ENCODE measurements around the gene COL23A1.

COL23A1 gene

GRCh38 chr5:178225174-178225573 is 365.0 kb downstream of the COL23A1 start:
- in situ Hi-C loops (cut with HindIII; ENCODE audit: low sequenced_read_pairs): no loop called here

- in situ Hi-C loops (cut with HindIII; ENCODE audit: low sequenced_read_pairs): no loop called here
Measured at GRCh38 chr5:178224403-178224802, 365.8 kb downstream of the COL23A1 start.

GRCh38 chr5:178223828-178224335 is 366.3 kb downstream of the COL23A1 start:
- in situ Hi-C loops (cut with HindIII; ENCODE audit: low sequenced_read_pairs): no loop called here

GRCh38 chr5:178223196-178223773 is 366.9 kb downstream of the COL23A1 start:
- in situ Hi-C loops (cut with HindIII; ENCODE audit: low sequenced_read_pairs): no loop called here

GRCh38 chr5:178222292-178222691 is 367.9 kb downstream of the COL23A1 start:
- in situ Hi-C loops (cut with HindIII; ENCODE audit: low sequenced_read_pairs): no loop called here

GRCh38 chr5:178221853-178222252 is 368.3 kb downstream of the COL23A1 start:
- in situ Hi-C loops (cut with HindIII; ENCODE audit: low sequenced_read_pairs): no loop called here

- in situ Hi-C loops (cut with HindIII; ENCODE audit: low sequenced_read_pairs): no loop called here
Measured at GRCh38 chr5:178221282-178221681, 368.9 kb downstream of the COL23A1 start.

GRCh38 chr5:178218827-178219226 is 371.4 kb downstream of the COL23A1 start:
- in situ Hi-C loops (cut with HindIII; ENCODE audit: low sequenced_read_pairs): no loop called here

- in situ Hi-C loops (cut with HindIII; ENCODE audit: low sequenced_read_pairs): no loop called here
Measured at GRCh38 chr5:178218237-178218776, 371.9 kb downstream of the COL23A1 start.

- in situ Hi-C loops (cut with HindIII; ENCODE audit: low sequenced_read_pairs): no loop called here
Measured at GRCh38 chr5:178216779-178217178, 373.4 kb downstream of the COL23A1 start.

GRCh38 chr5:178216088-178216534 is 374.1 kb downstream of the COL23A1 start:
- in situ Hi-C loops (cut with HindIII; ENCODE audit: low sequenced_read_pairs): no loop called here

GRCh38 chr5:178215280-178216002 is 374.8 kb downstream of the COL23A1 start:
- in situ Hi-C loops (cut with HindIII; ENCODE audit: low sequenced_read_pairs): no loop called here

GRCh38 chr5:178214160-178214803 is 375.9 kb downstream of the COL23A1 start:
- in situ Hi-C loops (cut with HindIII; ENCODE audit: low sequenced_read_pairs): no loop called here

- in situ Hi-C loops (cut with HindIII; ENCODE audit: low sequenced_read_pairs): no loop called here
Measured at GRCh38 chr5:178213748-178214151, 376.4 kb downstream of the COL23A1 start.

GRCh38 chr5:178213003-178213461 is 377.2 kb downstream of the COL23A1 start:
- in situ Hi-C loops (cut with HindIII; ENCODE audit: low sequenced_read_pairs): no loop called here

- in situ Hi-C loops (cut with HindIII; ENCODE audit: low sequenced_read_pairs): no loop called here
Measured at GRCh38 chr5:178212241-178213002, 377.8 kb downstream of the COL23A1 start.

GRCh38 chr5:178211095-178212048 is 378.8 kb downstream of the COL23A1 start:
- in situ Hi-C loops (cut with HindIII; ENCODE audit: low sequenced_read_pairs): no loop called here

GRCh38 chr5:178210686-178211085 is 379.5 kb downstream of the COL23A1 start:
- in situ Hi-C loops (cut with HindIII; ENCODE audit: low sequenced_read_pairs): no loop called here

GRCh38 chr5:178210073-178210535 is 380.1 kb downstream of the COL23A1 start:
- in situ Hi-C loops (cut with HindIII; ENCODE audit: low sequenced_read_pairs): no loop called here

Measured in DLD1 (cell line).